ENCODE results near the gene LPP. TPM values are rescaled to one million over a fixed set of nuclear protein-coding genes. Genes with fewer than 3 reads are reported as not detected.
"Not testable (repeated sequence)": the region's sequence is repeated elsewhere in the genome, so short reads cannot be mapped to it uniquely, and the experiment has no call there.

LPP gene
- total RNA-seq, 1 donor = 196 TPM

GRCh38 chr3:188627652-188628051, 473.7 kb downstream of the LPP start:
- no peak overlapping the region for H3K4me3 ChIP-seq (ENCODE audit: low read depth, low read length)
- DNase-seq (ENCODE audit: low read depth) = peak; percentile 88
- TF ChIP-seq, protein P1, sequence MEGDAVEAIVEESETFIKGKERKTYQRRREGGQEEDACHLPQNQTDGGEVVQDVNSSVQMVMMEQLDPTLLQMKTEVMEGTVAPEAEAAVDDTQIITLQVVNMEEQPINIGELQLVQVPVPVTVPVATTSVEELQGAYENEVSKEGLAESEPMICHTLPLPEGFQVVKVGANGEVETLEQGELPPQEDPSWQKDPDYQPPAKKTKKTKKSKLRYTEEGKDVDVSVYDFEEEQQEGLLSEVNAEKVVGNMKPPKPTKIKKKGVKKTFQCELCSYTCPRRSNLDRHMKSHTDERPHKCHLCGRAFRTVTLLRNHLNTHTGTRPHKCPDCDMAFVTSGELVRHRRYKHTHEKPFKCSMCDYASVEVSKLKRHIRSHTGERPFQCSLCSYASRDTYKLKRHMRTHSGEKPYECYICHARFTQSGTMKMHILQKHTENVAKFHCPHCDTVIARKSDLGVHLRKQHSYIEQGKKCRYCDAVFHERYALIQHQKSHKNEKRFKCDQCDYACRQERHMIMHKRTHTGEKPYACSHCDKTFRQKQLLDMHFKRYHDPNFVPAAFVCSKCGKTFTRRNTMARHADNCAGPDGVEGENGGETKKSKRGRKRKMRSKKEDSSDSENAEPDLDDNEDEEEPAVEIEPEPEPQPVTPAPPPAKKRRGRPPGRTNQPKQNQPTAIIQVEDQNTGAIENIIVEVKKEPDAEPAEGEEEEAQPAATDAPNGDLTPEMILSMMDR (IDR thresholded peaks at IDR 0.05; ENCODE audit: insufficient read depth, low read depth, low read length) = no peak

GRCh38 chr3:188631291-188632010, 477.5 kb downstream of the LPP start:
- TF ChIP-seq, protein P1 (IDR thresholded peaks at IDR 0.05; ENCODE audit: insufficient read depth, low read depth, low read length) = no peak
- peak; percentile 68 for DNase-seq (ENCODE audit: low read depth)
- no peak overlapping the region for H3K4me3 ChIP-seq (ENCODE audit: low read depth, low read length)

DNA sequence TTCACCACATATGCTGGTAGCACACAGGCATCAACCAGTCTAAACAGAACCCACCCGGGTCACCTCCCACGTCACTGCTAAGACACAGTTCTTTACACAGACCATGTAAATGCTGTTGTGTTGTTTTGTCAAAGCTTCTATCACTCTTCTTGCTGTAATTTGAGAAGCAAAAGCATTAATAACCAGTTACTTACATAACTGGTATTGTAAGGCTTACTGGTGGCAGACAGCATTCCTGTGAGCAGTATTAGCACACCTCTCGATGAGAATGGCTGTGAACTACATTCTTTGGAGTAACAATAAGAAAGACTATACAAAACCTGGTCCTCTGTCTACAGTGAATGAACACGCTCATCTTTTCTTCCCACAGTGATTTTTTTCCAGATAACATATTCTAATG, 479.2 kb downstream of the LPP start:
- DNase-seq (ENCODE audit: low read depth) = no peak
- TF ChIP-seq, protein P1 (IDR thresholded peaks at IDR 0.05; ENCODE audit: insufficient read depth, low read depth, low read length) = no peak
- H3K4me3 ChIP-seq (ENCODE audit: low read depth, low read length) = no peak overlapping the region

DNA sequence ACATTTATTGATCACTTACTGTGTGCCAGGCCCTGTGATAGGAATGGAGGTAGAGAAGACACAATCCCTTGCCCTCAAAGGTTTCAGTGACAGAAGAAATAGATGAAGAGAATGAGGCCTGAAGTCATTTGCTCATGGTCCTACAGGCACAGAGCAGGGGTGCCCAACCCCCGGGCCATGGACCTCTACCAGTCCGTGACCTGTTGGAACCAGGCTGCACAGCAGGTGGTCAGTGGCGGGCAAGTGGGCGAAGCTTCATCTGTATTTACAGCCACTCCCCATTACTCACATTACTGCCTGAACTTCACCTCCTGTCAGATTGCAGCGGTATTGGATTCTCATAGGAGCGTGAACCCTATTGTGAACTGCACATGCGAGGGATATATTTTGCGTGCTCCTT, 480.3 kb downstream of the LPP start:
- DNase-seq (ENCODE audit: low read depth) = no peak
- H3K4me3 ChIP-seq (ENCODE audit: low read depth, low read length) = no peak overlapping the region
- TF ChIP-seq, protein P1 (IDR thresholded peaks at IDR 0.05; ENCODE audit: insufficient read depth, low read depth, low read length) = no peak

DNA sequence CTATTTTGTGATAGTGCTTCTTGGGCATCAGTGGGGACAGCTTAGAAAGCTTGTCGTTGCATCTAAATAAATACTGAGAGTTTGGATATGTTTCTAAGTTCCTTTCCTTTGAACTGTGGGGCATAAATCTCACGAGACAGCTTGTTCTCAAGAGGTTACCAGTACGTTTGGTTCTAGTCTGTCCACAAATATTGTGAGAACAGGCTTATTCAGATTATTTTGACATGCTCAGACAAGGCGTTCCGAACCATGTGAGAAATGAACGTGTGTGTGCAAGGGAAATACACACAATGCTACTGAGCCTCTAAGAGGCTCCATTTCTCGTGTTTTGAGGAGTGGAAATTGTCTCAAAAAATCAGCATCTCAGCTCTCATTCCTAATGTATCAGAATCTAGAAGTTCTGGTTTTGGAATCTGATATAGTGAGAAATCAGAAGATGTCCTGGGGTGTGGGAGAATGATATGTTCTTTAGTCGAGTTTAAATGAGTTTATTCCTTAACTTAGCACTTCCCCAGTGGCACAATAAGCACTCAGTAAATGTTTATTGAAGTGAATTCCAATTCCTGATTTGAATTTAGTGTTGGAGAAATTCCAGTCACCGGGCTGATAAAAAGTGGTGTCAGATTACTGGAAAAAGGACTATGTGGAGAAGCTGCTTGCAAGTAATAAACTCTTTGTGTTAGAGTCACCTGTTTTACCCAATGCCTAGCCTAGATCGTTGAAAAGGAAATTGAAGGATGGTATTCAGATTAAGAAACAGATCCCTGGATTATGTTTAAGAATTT, 481.5 kb downstream of the LPP start:
- TF ChIP-seq, protein P1 (IDR thresholded peaks at IDR 0.05; ENCODE audit: insufficient read depth, low read depth, low read length) = no peak
- no peak overlapping the region for H3K4me3 ChIP-seq (ENCODE audit: low read depth, low read length)
- peak; percentile 69 for DNase-seq (ENCODE audit: low read depth)

- not testable (repeated sequence) for DNase-seq (ENCODE audit: low read depth); H3K4me3 ChIP-seq (ENCODE audit: low read depth, low read length)
Observed at GRCh38 chr3:188636292-188636691, 482.3 kb downstream of the LPP start.

DNA sequence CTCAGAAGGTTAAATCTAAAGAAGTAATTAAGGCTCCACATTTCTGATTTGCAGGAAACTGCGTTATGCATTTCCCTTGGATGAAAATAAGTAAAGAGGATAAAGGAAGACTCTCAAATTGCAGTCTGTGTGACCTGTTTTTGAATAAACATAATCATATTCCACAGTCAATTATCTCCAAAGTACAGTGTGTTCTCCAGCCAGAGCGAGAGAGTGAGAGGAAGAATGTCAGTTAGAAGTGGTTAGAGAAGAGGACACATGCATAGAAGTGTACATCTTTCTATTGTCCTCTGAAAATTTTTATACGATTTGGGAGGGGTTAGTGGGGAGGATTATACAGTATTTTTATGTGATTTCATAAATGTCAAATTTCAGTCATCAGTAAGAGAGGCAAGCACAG, 487.1 kb downstream of the LPP start:
- no peak overlapping the region for H3K4me3 ChIP-seq (ENCODE audit: low read depth, low read length)
- TF ChIP-seq, protein P1 (IDR thresholded peaks at IDR 0.05; ENCODE audit: insufficient read depth, low read depth, low read length) = no peak
- no peak for DNase-seq (ENCODE audit: low read depth)
